ENCODE data around the gene GPAT2.
A peak's percentile ranks its signal among the peaks of the same experiment; 100 is the strongest.
"Not testable (repeated sequence)": the region's sequence is repeated elsewhere in the genome, so short reads cannot be mapped to it uniquely, and the experiment has no call there.

Gene GPAT2, protein sequence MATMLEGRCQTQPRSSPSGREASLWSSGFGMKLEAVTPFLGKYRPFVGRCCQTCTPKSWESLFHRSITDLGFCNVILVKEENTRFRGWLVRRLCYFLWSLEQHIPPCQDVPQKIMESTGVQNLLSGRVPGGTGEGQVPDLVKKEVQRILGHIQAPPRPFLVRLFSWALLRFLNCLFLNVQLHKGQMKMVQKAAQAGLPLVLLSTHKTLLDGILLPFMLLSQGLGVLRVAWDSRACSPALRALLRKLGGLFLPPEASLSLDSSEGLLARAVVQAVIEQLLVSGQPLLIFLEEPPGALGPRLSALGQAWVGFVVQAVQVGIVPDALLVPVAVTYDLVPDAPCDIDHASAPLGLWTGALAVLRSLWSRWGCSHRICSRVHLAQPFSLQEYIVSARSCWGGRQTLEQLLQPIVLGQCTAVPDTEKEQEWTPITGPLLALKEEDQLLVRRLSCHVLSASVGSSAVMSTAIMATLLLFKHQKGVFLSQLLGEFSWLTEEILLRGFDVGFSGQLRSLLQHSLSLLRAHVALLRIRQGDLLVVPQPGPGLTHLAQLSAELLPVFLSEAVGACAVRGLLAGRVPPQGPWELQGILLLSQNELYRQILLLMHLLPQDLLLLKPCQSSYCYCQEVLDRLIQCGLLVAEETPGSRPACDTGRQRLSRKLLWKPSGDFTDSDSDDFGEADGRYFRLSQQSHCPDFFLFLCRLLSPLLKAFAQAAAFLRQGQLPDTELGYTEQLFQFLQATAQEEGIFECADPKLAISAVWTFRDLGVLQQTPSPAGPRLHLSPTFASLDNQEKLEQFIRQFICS

DNA sequence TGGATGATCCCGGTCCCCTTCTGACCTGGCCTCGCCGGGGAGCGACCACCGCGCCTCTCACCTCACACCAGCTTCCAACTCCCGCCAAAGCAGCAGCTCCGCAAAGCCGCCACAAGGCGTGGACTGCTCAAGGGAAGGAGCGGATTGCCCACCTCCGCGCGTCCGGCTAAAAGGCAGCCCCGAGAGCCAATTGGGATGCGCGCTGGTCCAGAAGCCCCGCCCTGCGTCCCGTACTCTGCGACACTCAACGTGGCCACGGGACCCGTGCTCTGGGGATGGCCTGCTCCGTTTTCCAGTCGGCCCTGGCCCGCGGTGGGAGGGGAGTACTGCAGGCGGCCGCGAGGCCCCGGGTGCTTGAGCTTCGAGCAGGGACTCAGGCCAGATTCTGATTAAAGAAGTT lies at the start of gene GPAT2:
GPAT2 (minus strand) TSS at position 125 of the 400 bp plus-strand sequence. CDS start 2,557 bp downstream, outside the sequence.
- not testable (repeated sequence) for DNase-seq

DNA sequence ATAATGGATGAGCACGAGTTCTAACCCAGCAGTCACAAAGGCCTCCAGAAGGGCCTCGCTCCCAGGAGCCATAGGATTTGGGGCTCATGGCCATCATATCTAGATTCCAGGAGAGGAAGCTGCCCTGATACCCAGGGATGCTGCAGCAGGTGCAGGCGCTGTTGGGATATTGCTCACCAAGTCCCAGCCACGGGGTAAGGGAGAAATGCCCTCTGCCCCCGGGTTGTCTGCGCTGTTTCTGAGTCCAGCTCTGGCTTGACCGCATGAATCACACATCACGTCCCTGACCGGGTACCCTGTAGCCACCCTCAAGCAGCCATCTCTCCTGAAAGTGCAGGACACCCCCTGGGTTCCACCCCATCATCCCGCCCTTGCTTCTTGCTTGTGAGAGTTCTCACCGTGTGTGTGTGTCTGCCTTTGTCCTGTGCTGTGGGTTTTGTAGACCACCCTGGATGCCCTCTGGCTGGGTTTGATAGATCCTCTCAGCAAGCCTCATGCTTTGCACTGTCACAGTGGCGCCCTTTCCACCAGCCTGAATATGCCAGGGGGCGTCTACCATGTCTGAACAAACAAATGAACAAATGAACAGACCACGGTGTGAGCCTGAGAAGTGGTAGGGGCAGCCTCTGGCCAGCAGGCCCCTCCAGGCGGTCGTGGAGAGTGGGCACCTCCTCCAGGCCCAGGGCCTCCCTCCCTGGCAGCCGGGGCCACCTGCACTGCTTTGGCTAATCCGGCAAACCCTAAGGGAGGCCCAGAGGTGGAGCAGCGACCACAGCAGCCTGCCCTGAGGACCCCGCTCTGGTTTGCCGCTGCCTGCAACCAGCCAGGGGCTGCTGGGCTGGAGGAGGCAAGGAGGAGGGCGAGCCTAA lies 49.5 kb upstream of the GPAT2 start:
- no peak for DNase-seq

DNA sequence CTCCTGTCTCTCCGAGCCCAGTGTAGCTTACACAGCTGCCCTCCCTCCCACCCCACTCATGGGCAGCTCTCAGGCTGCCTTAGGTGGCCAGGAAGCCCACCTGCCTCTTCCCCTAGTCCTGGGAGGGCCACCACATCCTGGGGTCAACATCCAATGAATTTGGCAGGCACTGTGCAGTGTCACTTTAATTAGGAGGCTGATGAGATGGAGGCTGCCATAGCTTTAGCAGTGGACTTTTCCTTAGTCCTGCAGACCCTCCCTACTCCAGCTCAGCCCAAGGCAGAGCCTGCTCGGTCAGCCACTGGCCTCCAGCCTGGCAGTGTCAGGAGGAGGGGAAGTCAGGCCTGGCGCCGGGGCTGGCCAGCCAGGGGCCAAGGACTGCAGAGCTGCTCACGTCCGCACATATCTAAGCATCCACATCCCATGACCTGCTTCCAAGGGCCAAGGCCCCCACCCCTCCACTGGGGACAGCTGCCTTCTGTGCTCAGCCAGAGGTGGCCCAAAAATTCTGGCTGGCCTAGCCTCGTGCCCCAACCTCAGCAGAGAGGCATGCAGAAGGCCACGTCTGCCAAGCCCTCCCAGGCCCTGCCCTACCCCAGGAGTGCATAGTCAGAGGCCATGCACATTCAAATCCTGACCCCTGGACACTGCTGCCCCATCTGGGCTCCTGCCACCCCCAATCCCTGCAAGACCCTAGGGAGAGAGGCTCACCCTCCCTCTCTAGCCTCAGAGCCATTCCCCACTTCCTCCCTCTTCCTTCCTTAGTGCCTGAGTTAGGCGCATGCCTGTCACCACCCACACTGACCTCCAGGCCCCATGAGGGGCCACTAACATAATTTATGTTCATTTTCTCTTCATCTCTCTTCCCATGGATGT lies 48.6 kb upstream of the GPAT2 start:
- no peak for DNase-seq

DNA sequence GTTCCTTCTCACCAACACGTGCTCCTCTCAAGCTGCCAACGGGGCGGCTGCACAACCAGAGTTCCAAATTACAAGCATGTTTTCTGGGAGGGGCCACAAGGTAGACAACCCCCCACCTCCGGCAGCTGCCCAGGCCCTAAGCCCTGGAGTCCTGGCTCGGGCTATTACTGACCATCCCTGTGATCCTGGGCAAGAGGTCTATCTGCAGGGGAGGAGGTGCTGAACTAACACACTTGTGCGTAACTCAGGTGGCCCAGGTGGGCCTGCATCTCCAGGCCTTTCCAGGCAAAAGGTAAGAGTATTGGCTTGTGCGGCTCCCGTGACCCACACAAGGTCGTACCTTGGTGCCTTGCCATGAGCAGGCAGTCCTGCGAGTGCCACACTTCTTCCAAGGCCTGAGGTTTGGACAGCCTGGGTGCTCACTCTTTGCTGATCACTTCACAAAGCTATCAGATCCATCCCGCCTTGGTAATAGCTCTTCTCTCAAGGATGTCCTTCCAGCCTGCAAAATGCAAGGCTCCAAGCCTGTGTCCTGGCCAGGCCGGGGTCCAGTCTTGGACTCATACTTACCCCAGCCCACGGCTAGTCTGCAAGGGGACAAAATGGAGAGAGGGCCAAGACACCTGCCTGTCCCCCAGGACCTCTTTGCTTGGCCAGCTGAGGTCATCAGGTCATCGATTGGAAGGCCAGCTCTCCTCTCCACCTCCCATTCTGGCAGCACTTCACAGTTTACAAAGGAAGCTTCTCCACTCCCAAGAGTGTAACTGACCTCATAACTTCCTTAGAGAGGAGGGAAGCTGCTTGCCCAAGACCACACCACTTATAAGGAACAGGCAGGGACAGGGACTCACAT lies 47.7 kb upstream of the GPAT2 start:
- no peak for DNase-seq

DNA sequence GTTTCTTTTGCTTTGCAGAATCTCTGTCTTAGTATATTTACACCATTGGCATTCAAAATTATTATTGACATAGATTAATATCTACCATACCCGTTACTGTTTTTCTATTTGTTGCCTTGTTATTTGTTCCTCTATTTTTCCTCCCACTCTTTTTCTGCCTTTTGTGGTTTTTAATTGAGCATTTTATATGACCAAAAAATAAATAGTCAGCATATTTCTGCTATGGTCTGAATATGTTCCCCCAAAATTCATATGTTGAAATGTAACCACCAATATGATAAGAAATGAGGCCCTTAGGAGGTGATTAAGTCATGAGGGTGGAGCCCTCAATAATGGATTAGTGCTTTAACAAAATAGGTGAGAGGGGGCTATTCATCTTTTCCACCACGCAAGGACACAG lies 46.3 kb upstream of the GPAT2 start:
- DNase-seq, result no peak

DNA sequence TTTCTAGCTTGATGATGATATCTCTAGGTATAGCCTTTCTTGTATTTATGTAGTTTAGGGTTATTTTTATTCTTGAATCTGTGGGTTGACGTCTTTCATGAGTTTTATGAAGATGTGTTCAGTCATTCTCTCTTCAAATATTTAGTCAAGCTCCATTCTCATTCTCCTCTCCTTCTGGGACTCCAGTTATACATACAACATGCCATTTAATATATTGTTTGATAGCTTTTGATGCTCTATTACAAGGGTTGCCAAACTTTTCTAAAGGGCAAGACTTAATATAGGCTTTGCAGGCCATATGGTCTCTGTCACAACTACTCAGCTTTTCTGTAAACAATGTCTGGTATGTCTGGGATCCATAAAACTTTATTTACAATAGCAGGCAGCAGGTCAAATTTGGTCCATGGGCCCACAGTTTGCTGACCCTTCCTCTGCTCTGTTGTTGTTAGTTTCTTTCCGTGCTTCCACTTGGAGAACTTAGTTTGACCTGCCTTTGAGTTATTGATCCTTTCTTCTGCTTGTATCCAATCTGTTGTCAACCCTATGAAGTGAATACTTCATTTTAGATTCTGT lies 40.6 kb upstream of the GPAT2 start:
- no peak for DNase-seq

DNA sequence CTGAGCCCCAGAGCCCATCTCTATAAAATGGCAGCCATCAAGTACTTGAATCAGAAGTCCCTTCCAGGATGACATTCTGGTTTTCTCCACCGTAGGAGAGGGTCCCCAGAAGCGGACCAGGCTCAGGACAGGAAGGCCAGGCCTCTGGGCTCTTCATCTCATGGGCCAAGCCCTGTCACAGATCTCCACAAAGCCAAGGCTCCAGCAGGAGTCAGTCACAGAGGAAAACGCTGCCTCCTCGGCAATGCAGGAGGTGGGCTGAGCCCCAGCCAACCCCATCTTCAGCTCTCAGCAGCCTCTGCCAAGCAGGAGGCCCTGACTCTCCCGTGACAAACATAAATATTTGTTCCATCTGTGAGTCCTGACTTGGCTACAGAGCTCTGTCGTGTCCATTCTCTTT lies 39.4 kb upstream of the GPAT2 start:
- DNase-seq, result no peak

DNA sequence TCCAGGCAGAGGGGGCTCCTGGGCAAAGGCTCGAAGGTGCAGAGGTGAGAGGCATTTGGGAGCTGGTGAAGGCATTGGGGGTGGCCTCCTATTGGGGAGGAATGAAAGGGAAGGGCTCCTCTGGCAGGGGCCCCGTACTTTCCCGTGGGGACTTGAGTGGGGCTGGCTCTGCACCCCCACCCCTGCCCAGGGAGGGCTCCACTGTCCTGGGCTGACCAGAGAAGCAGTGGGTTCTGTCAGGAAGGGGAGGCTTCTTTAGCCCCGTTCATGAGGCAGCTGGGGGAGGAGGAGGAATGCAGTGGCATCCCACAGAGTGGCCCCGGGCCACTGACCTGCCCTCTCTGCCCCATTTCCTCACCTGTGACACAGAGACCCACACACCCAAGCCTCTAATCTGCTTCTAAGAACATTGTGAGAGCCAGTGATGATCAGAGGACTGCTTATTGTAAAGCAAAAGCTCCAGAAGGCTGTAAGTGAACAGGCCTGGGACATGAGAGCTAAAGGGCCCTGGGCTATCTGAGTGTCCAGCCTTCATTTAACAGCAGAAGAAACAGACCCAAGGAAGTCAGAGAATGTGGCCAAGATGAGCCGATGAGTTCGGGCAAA lies 38.6 kb upstream of the GPAT2 start:
- DNase-seq, result no peak

DNA sequence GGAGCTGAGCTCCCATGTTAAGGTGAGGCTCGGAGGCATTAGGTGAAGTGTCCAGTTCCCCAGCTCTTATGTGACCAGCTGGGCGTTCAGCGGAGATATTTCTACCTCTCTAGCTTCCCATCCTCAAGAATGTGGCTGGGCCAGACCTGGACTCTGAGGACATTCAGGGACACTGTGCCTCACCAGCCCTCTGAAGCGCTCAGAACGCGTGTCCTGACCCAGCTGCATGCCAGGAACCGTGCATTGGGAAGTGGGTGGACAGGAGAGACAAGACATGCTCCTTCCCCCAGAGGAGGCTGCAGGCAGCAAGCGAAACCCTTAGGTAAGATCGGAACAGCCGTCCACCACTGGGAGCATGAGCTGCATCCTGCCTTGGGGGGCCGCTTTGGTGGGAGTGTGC lies 38.0 kb upstream of the GPAT2 start:
- DNase-seq, result no peak

DNA sequence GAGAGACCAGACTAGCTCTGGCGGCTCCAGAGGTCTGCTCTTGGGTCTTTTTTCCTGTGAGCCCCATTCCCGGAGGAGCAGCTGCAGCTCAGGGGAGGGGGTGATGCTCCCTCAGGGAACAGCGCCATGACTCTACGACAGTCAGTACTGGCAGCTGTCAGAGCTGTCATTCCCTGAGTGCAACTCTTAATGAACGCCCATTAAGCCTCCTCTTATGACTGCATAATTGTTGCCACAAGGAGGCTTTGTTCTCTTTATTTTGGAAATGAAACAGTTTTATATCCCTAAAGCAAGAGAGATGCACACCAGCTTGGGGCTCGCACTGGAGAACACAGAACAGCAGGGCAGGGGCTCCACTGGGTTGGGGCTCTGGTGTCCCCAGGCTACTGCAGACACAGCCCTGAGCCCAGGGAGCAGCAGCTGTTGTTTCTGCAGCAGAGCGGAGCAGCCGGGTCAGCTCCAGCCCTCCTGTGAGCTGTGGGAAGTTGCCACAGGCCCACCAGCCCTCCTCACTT lies 37.3 kb upstream of the GPAT2 start:
- peak; percentile 13 to 50 for DNase-seq

DNA sequence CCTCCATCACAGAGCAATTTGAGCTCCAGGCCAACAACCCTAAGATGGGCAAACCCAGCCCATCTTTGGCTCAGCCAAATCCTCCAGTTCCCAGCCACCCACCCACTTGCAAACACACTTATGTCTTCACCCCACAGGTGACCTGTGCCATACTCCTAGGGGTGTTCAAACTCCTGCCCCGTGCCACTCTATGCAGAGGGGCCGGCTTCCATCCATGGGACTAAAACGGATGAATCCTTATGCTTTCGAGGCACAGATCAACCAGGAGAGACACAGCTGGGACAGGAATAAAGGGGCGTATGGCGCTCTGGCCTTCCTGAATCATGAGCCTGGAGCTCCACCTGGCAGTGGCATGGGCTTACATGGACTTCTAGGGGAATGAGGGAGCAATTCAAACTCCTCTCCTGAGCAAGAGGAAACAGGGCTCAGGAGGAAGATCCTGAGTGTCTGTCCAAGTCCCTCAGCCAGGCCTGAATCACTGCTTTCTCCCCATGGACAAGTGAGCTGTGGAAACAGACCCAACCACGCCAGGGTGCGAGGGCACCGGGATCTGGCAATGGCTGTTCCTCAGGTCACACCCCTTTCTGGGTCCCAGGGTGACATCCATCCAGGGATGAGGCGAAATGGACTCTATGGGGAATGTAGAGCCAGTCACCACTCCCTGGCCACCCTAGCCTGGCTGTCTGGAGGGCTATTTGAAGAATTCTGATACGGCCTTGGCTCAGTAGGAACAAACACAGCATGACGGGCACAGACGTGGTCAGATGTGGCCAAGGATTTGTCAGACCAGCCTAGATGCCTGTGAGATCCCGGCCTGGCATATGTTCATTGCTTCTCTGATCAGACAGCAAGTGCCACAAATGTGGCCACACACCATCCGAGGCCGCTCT lies 36.6 kb upstream of the GPAT2 start:
- DNase-seq, result not testable (repeated sequence)

DNA sequence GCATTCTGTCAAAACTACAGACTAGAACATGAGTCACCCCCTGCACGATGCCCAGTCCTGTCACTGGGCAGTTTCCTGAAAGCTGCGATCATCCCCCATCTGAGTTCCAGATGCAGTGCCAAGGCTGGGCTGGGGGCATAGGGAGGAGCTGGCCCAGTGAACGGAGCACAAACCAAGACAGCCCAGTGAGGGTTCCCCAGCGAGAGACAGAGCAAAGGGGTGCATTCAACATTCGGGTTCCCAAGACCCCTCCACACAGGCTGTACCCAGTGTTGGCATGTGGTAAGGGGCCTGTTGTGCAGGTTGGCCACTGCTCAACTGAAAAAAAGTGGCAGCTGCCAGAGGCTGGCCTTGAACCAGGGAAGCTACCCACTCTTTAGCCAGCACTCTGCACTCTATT lies 35.6 kb upstream of the GPAT2 start:
- DNase-seq, result not testable (repeated sequence)

DNA sequence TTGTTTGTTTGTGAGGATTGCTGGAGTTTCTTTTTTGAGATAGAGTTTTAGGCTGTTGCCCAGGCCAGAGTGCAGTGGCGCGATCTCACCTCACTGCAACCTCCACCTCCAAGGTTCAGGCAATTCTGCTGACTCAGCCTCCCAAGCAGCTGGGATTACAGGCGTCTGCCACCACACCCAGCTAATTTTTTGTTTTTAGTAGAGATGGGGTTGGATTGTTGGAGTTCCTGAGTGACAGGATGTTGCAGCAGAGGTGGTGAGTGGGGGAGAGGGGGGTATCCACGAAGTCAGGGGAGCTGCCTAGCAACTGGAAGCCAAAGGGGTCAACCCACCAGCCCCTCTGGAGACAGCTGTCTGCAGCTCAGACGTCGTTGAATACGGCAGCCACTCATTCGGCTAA lies 35.2 kb upstream of the GPAT2 start:
- DNase-seq, result not testable (repeated sequence)

DNA sequence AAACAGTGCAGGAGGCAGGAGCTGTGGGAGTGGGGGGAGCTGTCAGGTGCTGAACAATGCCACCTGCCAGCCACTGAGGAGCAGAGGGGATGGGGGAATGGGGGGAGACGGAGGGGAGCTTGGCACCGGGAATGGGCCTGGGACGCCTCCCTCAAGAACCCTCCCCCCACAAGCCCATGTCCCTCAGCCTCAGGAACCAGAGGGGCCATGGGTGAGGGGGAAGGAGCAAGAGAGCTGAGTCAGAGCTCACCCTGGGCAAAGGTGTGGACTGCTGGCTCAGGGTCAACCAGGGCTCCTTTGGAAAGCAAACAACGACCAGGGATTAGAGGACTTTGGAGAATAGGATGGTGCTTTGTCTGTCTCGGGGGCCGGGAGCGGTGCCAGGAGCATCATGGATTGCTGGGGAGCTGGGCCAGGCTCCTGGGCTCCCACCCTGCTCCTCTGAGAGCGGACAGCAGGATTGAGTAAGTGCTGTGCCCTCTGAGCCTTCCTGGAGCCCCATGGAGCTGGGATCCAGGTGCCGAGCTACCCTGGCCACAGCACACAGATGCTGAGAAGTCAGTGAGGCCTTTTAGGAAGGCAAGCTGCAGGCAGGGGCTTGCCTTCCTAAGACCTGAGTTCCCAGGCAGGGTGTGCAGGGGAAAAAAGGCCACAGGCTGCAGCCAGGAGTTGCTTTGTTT lies 33.3 kb upstream of the GPAT2 start:
- DNase-seq, result peak; percentile 72 to 91

DNA sequence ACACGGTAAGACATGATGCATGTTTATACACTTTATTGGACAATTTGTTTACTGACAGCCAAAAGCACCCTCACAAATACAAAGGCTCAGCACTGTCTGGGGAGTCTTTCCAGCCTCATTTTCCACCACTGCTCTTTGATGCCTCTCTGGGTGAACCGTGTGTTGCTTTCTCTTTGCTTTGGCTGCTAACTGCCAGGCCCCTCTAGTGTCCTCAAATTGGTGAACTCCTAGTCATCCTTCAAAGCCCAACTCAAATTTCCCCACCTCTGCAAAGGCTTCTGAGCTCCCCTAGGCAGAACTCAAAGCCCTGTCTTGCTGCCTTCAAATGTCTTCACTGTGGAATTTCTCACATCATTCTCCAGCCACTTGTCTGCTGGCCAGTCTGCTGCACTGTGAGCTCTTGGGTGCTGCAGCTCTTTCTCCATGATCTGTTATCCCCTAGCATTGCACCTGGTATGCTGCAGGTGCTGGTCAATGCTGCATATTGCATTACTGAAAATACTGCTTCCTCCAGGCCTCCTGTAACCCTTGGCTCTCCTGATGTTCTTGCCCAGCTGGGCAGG lies 32.5 kb upstream of the GPAT2 start:
- not testable (repeated sequence) for DNase-seq

DNA sequence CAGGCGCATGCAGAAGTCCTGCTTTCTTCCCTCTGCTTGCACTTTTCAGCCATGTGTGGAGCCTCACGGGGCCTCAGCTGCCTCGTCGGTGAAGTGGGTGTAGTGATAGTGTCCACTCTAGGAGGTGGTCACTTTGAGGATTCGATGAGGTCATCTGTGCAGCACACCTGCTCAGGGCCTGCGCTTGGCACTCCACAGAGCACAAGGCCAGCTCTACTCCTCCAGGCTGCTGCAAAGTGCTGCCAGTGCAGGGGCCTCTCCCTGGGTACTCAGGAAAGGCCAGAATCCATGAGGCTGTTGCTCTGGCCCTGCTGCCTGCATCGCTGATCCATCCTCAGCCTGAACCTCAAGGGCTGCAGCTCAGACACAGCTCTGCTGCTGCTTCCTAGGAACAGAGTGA lies 31.8 kb upstream of the GPAT2 start:
- DNase-seq, result not testable (repeated sequence)

DNA sequence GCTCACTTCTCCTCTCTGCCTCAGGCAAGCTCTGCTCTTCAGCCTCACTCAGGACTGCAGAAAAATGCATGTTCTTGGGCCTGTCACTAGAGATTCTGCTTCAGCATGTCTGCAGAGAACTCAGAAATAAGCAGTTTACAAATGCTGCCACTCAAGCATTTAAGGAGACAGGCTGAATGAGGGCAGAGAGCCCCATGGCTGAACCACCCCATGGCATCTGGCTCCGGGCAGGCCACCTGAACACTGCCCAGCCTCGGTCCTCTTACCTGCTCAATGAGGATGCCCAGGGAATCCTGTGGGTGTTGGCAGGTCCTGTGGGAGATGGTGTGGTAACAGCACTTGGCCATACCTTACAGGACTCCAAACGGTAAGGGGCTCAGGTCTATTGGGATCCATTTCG lies 31.2 kb upstream of the GPAT2 start:
- DNase-seq, result not testable (repeated sequence)

DNA sequence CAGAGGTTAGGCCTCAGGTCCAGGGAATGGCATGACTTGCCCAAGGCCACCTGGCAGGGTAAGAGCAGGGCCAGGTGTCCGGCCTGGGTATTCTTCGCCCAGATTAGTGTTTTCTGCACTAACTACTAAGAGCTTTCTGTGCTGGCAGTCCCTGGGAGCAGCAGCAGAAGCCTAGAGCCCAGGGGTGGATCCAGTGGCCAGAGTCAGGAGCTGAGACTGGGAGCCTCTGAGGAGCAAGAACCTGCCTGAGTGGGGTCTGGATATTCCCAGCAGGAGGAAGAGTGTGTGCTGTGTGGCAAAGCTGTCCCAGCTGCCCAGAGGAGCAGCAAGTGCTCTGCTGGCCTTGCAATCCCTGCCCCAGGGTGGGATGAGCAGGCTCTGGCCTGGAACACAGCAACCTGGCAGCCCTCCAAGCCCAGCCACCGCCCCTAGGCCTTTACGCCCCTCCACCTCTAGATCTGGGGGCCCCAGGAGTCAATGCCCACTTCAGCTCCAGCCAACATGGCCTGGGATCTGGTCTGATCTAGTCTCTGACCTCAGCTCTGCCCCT lies 30.7 kb upstream of the GPAT2 start:
- no peak for DNase-seq

All from NCI-H2081 (cell line).